Activated CD4-positive, alpha-beta T cell treated with anti-CD3 and anti-CD28 coated beads for 24 hours (primary cell): Measurements from ENCODE around the gene RNF215.
"Not testable (repeated sequence)": the region's sequence is repeated elsewhere in the genome, so short reads cannot be mapped to it uniquely, and the experiment has no call there.

ENCODE experiments used
- DNase-seq, 2 donors: peaks; one replicate each; pipeline ENCODE4 v3.0.0-alpha.2; 2020; ENCODE audit warnings: low read depth in 2 of 2

The RNF215 gene

GRCh38 chr22:30361916-30362650 is 25.1 kb downstream of the RNF215 start:
- DNase-seq, result no peak

- no peak for DNase-seq
Measured at GRCh38 chr22:30358541-30358940, 28.7 kb downstream of the RNF215 start.

- no peak for DNase-seq
Measured at GRCh38 chr22:30357650-30358215, 29.5 kb downstream of the RNF215 start.

- DNase-seq, result no peak
Measured at GRCh38 chr22:30357236-30357570, 30.0 kb downstream of the RNF215 start.

GRCh38 chr22:30356449-30357235 is 30.6 kb downstream of the RNF215 start, which contains the start of the genes CCDC157 and SF3A1:
Gene CCDC157 (plus strand): TSS chr22:30357007. CDS start chr22:30366001, 8,994 bp downstream.
Gene SF3A1 (minus strand): TSS chr22:30356894. CDS start chr22:30356792, 102 bp downstream.
- peak; percentile 74 to 82 for DNase-seq

GRCh38 chr22:30354644-30355043 is 32.6 kb downstream of the RNF215 start:
- no peak for DNase-seq

GRCh38 chr22:30351226-30351625 is 36.0 kb downstream of the RNF215 start:
- no peak for DNase-seq

GRCh38 chr22:30348809-30349208 is 38.4 kb downstream of the RNF215 start:
- no peak for DNase-seq

- no peak for DNase-seq
Measured at GRCh38 chr22:30348404-30348803, 38.8 kb downstream of the RNF215 start.

GRCh38 chr22:30347255-30347892 is 39.8 kb downstream of the RNF215 start:
- DNase-seq, result no peak

GRCh38 chr22:30344447-30345200 is 42.6 kb downstream of the RNF215 start:
- DNase-seq, result peak in 1 of 2 donors; percentile 13

GRCh38 chr22:30340911-30341685 is 46.1 kb downstream of the RNF215 start:
- no peak for DNase-seq

- DNase-seq, result no peak
Measured at GRCh38 chr22:30338802-30339201, 48.4 kb downstream of the RNF215 start.

GRCh38 chr22:30338341-30338740 is 48.9 kb downstream of the RNF215 start:
- DNase-seq, result not testable (repeated sequence)

- DNase-seq, result no peak
Measured at GRCh38 chr22:30337461-30337778, 49.8 kb downstream of the RNF215 start.

GRCh38 chr22:30336752-30337460 is 50.3 kb downstream of the RNF215 start:
- no peak for DNase-seq

GRCh38 chr22:30335236-30335635 is 52.0 kb downstream of the RNF215 start:
- no peak for DNase-seq

- no peak for DNase-seq
Measured at GRCh38 chr22:30334646-30335045, 52.6 kb downstream of the RNF215 start.

- DNase-seq, result no peak
Measured at GRCh38 chr22:30333707-30334087, 53.5 kb downstream of the RNF215 start.

GRCh38 chr22:30332994-30333706 is 54.1 kb downstream of the RNF215 start:
- DNase-seq, result no peak
